ENCODE measurements around the gene C6orf52. TPM values are rescaled to one million over a fixed set of nuclear protein-coding genes. Genes with fewer than 3 reads are reported as not detected.

The C6orf52 gene
- total RNA-seq, 1 experiment from 2014 or later, result 6.5 TPM

DNA sequence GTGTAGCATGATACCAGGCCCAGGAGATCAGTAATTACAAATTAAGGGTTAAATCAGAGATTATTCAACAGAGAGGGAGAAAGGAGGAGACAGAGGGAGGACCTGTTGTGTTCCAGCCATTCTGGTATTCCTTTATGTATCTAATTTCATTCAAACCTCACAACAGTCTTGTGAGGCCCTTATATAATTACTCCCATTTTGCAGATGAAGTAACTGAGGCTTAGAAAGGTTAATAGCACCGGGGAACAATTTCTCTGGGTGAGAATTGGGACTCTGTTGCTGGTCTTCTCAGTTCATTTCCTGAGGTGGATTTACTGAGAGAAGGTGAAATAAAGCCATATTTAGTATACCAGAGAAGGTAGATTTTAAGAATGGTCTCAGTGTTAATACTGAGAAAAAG is 66.6 kb downstream of the C6orf52 start:
- TF ChIP-seq POLR2AphosphoS5 (IDR thresholded peaks at IDR 0.05; ENCODE audit: low read depth, low read length), result no peak
- TF ChIP-seq TCF7L2 (IDR thresholded peaks at IDR 0.05; ENCODE audit: low read depth, low read length), result no peak
- TF ChIP-seq SIN3A (IDR thresholded peaks at IDR 0.05; ENCODE audit: borderline replicate concordance, insufficient read depth, low read depth, low read length), result no peak
- TF ChIP-seq, protein P1, sequence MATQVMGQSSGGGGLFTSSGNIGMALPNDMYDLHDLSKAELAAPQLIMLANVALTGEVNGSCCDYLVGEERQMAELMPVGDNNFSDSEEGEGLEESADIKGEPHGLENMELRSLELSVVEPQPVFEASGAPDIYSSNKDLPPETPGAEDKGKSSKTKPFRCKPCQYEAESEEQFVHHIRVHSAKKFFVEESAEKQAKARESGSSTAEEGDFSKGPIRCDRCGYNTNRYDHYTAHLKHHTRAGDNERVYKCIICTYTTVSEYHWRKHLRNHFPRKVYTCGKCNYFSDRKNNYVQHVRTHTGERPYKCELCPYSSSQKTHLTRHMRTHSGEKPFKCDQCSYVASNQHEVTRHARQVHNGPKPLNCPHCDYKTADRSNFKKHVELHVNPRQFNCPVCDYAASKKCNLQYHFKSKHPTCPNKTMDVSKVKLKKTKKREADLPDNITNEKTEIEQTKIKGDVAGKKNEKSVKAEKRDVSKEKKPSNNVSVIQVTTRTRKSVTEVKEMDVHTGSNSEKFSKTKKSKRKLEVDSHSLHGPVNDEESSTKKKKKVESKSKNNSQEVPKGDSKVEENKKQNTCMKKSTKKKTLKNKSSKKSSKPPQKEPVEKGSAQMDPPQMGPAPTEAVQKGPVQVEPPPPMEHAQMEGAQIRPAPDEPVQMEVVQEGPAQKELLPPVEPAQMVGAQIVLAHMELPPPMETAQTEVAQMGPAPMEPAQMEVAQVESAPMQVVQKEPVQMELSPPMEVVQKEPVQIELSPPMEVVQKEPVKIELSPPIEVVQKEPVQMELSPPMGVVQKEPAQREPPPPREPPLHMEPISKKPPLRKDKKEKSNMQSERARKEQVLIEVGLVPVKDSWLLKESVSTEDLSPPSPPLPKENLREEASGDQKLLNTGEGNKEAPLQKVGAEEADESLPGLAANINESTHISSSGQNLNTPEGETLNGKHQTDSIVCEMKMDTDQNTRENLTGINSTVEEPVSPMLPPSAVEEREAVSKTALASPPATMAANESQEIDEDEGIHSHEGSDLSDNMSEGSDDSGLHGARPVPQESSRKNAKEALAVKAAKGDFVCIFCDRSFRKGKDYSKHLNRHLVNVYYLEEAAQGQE (IDR thresholded peaks at IDR 0.05; ENCODE audit: insufficient read depth in 1 of 2, low read depth in 2 of 2, low read length in 1 of 2), result no peak
- TF ChIP-seq, protein P2, sequence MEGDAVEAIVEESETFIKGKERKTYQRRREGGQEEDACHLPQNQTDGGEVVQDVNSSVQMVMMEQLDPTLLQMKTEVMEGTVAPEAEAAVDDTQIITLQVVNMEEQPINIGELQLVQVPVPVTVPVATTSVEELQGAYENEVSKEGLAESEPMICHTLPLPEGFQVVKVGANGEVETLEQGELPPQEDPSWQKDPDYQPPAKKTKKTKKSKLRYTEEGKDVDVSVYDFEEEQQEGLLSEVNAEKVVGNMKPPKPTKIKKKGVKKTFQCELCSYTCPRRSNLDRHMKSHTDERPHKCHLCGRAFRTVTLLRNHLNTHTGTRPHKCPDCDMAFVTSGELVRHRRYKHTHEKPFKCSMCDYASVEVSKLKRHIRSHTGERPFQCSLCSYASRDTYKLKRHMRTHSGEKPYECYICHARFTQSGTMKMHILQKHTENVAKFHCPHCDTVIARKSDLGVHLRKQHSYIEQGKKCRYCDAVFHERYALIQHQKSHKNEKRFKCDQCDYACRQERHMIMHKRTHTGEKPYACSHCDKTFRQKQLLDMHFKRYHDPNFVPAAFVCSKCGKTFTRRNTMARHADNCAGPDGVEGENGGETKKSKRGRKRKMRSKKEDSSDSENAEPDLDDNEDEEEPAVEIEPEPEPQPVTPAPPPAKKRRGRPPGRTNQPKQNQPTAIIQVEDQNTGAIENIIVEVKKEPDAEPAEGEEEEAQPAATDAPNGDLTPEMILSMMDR (IDR thresholded peaks at IDR 0.05), result no peak

DNA sequence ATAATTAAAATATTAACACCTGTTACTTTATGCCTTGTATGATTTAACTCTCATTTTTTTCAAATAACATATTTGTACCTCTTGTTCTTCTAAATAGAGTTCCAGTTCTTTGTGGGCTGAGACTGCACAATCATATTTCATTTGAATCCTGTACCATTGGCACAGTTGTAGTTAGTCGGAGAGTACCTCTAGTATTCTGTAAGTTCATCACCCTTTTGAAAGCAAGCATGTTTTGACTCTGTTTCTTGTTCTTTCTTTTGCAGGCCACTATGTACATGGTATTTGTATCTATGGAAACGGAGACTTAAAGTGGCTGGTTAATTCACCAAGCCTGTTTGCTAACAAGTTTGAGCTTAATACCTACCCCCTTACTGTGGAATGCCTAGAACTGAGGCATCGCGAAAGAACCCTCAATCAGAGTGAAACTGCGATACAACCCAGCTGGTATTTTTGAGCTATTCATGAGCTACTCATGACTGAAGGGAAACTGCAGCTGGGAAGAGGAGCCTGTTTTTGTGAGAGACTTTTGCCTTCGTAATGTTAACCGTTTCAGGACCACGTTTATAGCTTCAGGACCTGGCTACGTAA is 68.2 kb downstream of the C6orf52 start:
- ChIA-PET CTCF (no interaction called here), POLR2A (no interaction called here)
- in situ Hi-C loops (cut with HindIII; ENCODE audit: low pct_unique_long_range_greater_than_20kb, low sequenced_read_pairs) (no loop called here), intact Hi-C loops (cut with micrococcal nuclease; ENCODE audit: unreplicated experiment) (no loop called here)
- TF ChIP-seq SIN3A (IDR thresholded peaks at IDR 0.05; ENCODE audit: borderline replicate concordance, insufficient read depth, low read depth, low read length), result no peak
- ATAC-seq, result no peak
- Histone ChIP-seq H3K9me3 (ENCODE audit: control insufficient read depth, insufficient read depth, low read depth, low read length) (no peaks in the 10 kb centered on the region), H3K27ac (ENCODE audit: low read length) (no peak overlapping the region), H3K36me3 (ENCODE audit: control insufficient read depth, insufficient read depth, low read length) (peaks cover 19% of the 10 kb centered on the region), H3K4me1 (ENCODE audit: control insufficient read depth, insufficient read depth, low read length) (no peaks in the 10 kb centered on the region), H3K4me3 (ENCODE audit: low read depth in 2 of 2, low read length in 2 of 2) (no peak overlapping the region), H3K27me3 (ENCODE audit: control insufficient read depth, insufficient read depth, low read length) (no peaks in the 10 kb centered on the region)
- no TSS peak for BruUV-seq (replicated peaks)
- DNase-seq (ENCODE audit: low read depth, low spot score), result no peak

More for the DNA sequence above, 66.6 kb downstream of the C6orf52 start:
- DNase-seq (ENCODE audit: low read depth, low spot score) (no peak), ATAC-seq (no peak)
- Histone ChIP-seq H3K4me1 (ENCODE audit: control insufficient read depth, insufficient read depth, low read length) (no peaks in the 10 kb centered on the region), H3K36me3 (ENCODE audit: control insufficient read depth, insufficient read depth, low read length) (peaks cover 19% of the 10 kb centered on the region), H3K9me3 (ENCODE audit: control insufficient read depth, insufficient read depth, low read depth, low read length) (no peaks in the 10 kb centered on the region), H3K27ac (ENCODE audit: low read length) (no peak overlapping the region), H3K4me3 (ENCODE audit: low read depth in 2 of 2, low read length in 2 of 2) (no peak overlapping the region), H3K27me3 (ENCODE audit: control insufficient read depth, insufficient read depth, low read length) (no peaks in the 10 kb centered on the region)
- ChIA-PET POLR2A (no interaction called here), CTCF (no interaction called here)
- intact Hi-C loops (cut with micrococcal nuclease; ENCODE audit: unreplicated experiment) (no loop called here), in situ Hi-C loops (cut with HindIII; ENCODE audit: low pct_unique_long_range_greater_than_20kb, low sequenced_read_pairs) (no loop called here)
- BruUV-seq (replicated peaks), result no TSS peak

DNA sequence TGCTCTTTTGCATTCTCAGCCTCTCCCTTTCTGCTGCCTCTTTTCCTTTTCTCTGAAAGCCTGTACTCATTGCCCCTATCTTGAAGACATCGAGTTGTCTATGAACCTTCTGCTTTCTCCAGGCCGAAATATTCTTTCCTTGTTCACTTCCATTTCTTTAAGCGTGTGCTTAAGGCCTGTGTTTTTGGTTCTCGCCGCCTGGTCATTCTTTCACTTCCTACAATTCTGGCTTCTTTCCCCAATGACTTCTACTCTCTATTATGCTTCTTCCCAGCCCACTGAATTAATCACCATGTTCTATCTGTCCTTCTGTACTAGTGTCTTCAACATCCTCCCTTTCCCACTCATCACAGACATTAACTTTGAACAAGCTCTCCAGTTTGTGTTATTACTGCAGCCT is 69.6 kb downstream of the C6orf52 start:
- H3K4me3 ChIP-seq (ENCODE audit: low read depth in 2 of 2, low read length in 2 of 2), result no peak overlapping the region
- no peaks in the 10 kb centered on the region for H3K4me1 ChIP-seq (ENCODE audit: control insufficient read depth, insufficient read depth, low read length)
- H3K27ac ChIP-seq (ENCODE audit: low read length), result no peak overlapping the region
- no peaks in the 10 kb centered on the region for H3K27me3 ChIP-seq (ENCODE audit: control insufficient read depth, insufficient read depth, low read length)
- in situ Hi-C loops (cut with HindIII; ENCODE audit: low pct_unique_long_range_greater_than_20kb, low sequenced_read_pairs) (no loop called here), intact Hi-C loops (cut with micrococcal nuclease; ENCODE audit: unreplicated experiment) (no loop called here)
- no TSS peak for BruUV-seq (replicated peaks)
- no peak for DNase-seq (ENCODE audit: low read depth, low spot score)
- H3K9me3 ChIP-seq (ENCODE audit: control insufficient read depth, insufficient read depth, low read depth, low read length), result no peaks in the 10 kb centered on the region
- TF ChIP-seq SIN3A (IDR thresholded peaks at IDR 0.05; ENCODE audit: borderline replicate concordance, insufficient read depth, low read depth, low read length) (no peak), TCF7L2 (IDR thresholded peaks at IDR 0.05; ENCODE audit: low read depth, low read length) (no peak), POLR2AphosphoS5 (IDR thresholded peaks at IDR 0.05; ENCODE audit: low read depth, low read length) (no peak)
- TF ChIP-seq, protein P2 (IDR thresholded peaks at IDR 0.05), result no peak
- TF ChIP-seq, protein P1 (IDR thresholded peaks at IDR 0.05; ENCODE audit: insufficient read depth in 1 of 2, low read depth in 2 of 2, low read length in 1 of 2), result no peak
- ATAC-seq, result no peak
- POLR2A ChIA-PET, result no interaction called here
- CTCF ChIA-PET, result no interaction called here
- H3K36me3 ChIP-seq (ENCODE audit: control insufficient read depth, insufficient read depth, low read length), result peaks cover 19% of the 10 kb centered on the region

Data from Panc1 (cell line).